NOMO-1 treated with dmso at 0.1 percent for 144 hours (cell line): ENCODE measurements around the gene ADGRB2.

Source experiments
- DNase-seq: peaks from one replicate; lab custom pipeline; 2025; ENCODE audit not compliant: unreplicated experiment; lab: John Stamatoyannopoulos, UW

Gene ADGRB2

DNA sequence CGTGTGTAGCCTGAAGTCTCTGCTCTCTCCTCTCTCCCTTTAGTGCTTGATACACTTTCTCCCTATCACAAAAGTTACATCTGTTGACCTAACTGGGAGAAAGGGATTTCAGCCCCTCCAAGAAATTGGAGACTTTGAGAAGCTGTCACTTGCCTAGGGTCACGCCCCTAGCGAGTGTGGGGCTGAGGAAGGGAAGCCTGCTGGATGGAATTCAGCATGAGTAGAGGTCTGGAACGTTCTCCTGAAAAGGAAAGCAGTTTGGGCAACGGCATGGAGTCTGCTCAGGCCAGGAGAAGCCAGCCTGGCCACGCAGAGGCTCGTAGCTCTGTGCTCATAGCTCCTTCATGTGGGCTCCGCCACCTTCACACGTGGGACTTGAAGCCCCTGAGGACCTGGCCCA is 82.7 kb downstream of the ADGRB2 start:
- no peak for DNase-seq

DNA sequence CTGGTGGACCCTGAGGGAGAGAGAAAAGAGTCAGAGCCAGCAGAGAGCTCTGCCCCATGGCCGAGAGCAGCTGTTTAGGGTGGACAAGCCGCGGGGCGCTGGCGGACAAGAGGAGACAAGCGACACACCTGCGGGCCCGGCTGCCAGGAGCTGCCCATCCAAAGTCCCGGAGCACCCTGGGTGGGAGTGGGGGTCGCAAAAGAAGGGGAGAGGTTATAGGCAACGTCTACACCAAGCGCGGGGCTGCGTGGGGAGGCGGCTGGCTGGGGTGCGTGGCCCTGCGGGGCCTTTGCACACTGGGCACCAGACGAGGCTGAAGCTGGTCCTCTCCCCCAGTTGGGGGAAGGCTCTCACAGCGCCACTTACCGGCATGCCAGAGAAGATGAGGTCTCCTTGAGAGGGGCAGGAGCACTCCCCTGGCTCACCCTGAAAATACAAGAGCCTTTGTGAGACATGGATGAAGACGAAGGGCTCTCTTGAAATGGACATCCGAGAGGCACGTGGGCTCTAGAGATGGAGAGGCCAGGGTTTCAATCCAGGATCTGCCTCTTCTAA is 84.4 kb downstream of the ADGRB2 start:
- no peak for DNase-seq

DNA sequence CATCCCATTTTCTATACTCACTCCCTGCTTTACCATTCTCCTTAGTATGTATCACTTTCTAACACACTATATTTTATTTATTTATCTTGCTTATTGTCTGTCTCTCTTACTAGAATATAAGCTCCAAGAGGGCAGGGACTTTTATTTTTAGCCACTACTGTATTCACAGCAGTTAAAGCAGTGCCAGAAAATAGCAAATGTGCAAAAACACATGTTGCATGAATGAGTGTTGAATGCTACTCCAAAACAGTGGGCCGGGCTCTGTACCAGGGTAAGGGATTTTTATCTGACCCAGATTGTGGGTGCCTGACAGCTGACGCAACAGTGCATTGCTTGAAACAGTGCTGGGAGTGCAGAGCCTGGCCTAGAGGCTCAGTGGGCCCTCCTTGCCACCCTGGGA is 85.0 kb downstream of the ADGRB2 start:
- no peak for DNase-seq

DNA sequence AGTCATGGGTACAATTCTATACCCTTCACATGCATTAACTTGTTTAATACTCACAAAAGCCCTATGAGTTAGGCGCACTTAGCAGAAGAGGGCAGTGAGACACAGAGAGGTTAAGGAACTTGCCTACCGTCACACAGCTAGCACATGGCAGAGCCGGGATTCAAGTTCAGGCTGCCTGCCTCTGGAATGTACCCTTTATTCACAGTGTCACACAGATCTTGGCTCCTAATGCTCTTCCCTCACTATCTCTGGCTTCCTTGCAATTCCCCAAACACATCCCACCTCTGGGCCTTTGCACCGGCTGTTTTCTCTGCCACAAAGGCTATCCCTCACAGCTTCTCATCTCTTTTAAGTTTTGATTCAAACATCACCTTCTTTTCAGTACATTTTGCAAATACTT is 85.5 kb downstream of the ADGRB2 start:
- no peak for DNase-seq

DNA sequence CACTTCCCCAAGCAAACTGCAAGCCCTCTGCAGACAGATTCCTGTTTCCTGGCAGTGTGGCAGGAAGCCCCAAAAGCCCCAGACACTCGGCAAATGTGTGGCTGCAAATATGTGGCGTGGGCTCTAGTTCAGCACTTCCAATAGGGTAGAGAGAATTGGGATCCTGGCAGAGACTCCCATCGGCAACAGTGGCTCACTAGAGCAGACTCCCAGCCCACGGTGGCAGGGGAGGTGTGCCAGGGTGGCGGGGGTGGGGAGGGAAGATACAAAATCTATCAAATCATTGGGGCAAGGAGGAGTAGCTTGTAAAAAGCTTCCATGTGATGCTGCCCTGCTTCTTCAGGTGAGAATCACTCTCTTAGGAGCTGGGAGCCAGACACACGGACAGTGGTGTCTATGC is 86.2 kb downstream of the ADGRB2 start:
- no peak for DNase-seq

DNA sequence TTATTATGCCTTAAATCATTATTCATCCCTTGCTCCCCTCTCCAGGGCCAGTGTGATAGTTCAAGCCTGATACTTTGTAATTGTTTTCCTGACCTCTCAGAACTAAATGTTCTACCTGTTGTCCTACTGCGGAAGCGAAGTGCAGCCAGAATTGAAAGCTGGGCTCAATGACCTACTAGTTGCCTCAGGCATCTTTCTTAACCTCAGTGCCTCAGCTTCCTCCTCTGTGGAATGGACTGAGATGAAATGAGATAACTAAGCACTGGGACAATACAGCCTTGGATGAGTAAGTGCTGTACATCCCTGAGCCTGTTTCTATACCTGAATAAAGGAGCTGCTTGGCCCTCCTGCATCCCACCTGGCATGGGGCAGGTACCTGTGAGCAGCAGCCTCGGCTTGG is 86.7 kb downstream of the ADGRB2 start:
- DNase-seq, result no peak
